ENCODE results near the gene MYLK.

GRCh38 chr3:123818324-123818920, 65.7 kb downstream of the MYLK start:
- TF ChIP-seq CTCF (IDR thresholded peaks at IDR 0.05; ENCODE audit: low read length), result no peak
- no peak for TF ChIP-seq EZH2 (IDR thresholded peaks at IDR 0.05; ENCODE audit: borderline replicate concordance, low read length)

All from OCI-LY1 (cell line).